NOMO-1 treated with dmso at 0.1 percent for 144 hours (cell line): ENCODE results near the gene KCNE2.

Experiments
- DNase-seq: peaks from one replicate; lab custom pipeline; 2025; ENCODE audit not compliant: unreplicated experiment; lab: John Stamatoyannopoulos, UW

KCNE2 gene

DNA sequence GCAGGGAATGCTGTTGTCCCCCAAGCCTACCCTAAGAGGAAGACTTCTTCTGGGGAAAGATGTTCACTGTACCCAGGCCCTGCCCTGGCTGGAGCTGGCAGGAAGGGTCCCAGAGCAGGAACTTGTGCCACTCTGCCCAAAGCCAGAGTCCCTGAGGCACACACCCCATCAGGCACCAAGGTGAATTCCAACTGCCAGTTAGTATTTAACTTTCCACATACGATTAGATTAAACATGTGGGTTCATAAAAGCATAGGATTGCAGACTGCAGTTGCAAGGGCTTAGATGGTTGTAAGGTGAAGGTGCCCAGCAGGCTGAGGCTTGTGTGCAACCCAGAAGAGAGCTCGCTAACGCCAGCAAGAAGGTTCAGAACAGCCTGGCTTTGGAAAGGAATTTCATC is at the start of gene KCNE2:
TSS of gene KCNE2 (plus strand) at position 274 of the 400 bp plus-strand sequence. CDS start 6,473 bp downstream, outside the sequence.
- no peak for DNase-seq

DNA sequence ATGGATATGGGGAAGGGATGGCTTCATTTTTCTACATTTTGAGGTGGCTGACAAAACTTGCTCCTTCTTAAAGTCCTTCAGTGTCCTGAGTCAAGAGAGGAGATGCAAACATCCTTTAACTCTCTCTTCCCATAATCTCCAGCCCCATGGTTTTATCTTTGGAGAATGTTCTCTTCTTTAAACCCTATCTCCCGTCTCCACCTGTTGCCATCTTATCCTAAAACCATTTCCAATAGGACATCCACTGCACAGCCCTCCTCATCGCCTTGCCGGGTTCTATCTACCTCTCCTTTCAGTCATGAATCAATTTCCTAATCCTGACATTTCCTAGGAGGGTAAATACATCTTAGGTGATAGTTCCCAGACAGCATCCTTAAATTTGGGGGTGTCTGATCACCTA is 44.2 kb upstream of the KCNE2 start:
- DNase-seq, result no peak

- no peak for DNase-seq
Measured at GRCh38 chr21:34320011-34320410, 43.8 kb upstream of the KCNE2 start.

GRCh38 chr21:34330055-34330454 is 33.8 kb upstream of the KCNE2 start:
- no peak for DNase-seq

DNA sequence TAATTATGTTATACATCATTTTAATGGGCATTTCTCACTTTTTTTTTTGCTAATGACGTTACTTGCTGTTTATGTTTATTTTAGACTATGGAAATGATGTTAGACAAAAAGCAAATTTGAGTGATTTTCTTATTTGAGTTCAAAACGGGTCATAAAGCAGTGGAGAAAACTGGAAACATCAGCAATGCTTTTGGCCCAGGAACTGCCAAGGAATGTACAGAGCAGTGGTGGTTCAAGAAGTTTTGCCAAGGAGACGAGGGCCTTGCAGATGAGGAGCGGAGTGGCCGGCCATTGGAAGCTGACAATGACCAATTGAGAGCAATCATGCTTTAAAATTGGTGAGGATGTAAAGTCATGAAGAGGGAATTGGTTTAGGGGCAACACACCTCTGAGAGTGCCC is 32.1 kb upstream of the KCNE2 start:
- DNase-seq, result no peak

DNA sequence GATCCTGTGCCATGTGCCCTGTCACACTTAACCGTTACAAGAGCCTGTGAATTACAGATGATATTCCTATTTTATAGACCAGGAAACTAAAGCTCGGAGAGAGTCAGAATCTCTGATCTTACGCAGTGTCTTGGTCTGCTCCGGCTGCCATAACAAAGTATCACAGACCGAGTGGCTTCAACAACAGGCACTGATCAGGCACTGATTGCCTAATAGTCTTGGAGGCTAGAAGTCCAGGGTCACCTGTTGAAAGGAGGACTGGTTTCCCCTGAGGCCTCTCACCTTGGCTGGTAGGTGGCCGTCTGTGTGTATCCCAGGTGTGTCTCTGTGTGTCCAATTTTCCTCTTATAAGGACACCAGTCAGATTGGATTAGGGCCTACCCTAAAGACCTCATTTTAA is 31.5 kb upstream of the KCNE2 start:
- DNase-seq, result no peak

- DNase-seq, result no peak
Measured at GRCh38 chr21:34333121-34333739, 30.6 kb upstream of the KCNE2 start.

DNA sequence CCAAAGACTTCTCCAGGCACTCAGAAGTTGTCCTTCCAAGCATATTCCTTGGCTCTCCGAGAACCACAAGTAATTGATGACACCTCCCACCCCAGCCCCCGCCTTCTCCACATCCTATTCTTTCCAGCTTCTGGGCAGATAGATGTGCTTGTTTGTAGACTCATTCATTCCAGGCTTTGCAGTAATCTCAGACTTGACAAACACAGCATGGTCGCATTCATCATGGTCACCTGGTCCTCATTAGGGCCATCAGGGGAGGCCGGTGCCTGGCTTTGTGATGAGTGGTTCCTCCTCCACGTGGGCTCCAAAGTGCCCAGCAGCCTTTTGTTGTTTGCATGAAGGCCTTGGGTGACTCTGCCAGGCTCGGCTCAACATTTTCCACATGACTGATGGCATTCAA is 28.5 kb upstream of the KCNE2 start:
- DNase-seq, result no peak

DNA sequence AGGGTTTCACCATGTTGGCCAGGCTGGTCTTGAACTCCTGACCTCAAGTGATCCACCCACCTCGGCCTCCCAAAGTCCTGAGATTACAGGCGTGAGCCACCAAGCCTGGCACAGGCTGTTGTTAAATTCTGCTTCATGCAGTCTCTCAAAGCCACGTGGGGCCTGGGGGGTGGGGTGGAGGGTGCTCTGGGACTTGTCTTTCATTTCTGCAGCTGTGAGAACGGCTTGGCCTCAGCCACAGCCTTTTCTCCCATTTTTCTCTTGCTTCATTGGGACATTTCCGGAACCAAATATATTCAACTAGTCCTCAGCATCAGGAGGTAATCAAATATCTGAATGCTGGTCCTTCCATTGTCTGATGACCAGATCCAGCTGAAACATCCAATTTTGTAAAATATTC is 27.6 kb upstream of the KCNE2 start:
- no peak for DNase-seq

GRCh38 chr21:34336756-34337391 is 26.9 kb upstream of the KCNE2 start:
- DNase-seq, result no peak

DNA sequence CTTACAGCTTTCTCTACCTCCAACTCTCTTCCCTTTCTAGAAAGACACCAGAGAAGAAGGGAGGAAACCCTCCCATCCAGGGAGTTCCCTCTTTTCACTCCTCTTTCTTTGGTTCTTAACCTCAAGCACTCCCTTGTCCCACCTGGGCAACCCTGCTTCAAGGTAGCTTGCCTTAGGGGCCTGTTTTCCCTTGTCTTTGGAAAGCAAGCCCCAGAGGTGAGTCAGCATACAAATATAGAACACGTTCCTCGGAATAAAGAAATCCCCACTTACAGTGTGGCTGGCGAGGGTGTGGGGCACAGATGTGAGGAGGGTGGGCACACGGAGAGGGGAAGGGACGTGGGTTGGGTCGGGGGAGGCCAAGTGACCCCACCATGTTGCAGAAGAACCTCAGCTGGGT is 26.1 kb upstream of the KCNE2 start:
- no peak for DNase-seq

DNA sequence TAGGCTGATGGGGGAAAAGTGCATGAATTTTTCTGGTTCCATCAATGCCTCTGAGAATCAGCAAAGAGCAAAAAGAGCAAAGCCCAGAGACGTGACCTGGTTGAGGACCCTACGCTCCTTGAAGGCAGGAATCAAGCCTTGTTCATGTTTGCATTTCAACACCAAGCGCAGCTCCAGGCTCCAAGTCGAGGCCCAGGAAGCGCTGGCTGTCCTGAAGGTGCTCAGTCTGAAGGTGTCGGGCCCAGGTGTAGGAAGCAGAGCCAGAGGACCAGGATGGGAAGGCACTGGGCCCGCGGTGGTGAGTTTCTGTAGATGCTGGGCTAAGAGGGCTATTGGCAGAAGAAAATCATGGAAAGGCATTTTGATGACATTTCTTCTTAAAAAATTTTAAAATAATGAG is 25.6 kb upstream of the KCNE2 start:
- no peak for DNase-seq

- no peak for DNase-seq
Measured at GRCh38 chr21:34340061-34340460, 23.7 kb upstream of the KCNE2 start.

- DNase-seq, result no peak
Measured at GRCh38 chr21:34342476-34342875, 21.3 kb upstream of the KCNE2 start.

- no peak for DNase-seq
Measured at GRCh38 chr21:34343347-34343746, 20.5 kb upstream of the KCNE2 start.

DNA sequence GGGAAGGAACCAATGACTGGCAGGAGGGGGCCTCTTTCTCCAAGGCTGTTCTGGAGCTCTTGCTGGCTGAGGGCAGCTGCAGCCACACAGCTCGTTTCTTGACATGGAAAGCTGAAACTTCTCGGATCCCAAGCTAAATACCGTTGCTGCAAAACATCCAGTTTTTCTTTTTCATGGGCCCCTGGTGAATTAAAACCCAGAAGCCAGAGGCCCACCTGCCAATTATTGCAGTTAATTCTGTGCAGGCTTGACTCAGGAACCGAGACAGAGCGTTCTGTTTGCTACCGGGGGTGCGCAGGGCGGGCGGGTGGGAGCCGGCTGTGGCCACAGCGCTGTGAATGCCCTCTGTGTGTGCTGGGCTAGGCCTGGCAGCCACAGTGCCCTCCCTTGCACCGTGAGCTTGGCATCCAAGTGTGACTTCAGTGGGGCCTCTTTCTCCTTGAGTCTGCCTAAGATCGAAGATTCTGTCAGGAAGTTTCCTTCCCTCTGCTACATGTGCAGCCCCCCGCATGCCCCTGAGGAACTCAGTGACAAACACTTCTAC is 19.9 kb upstream of the KCNE2 start:
- DNase-seq, result no peak

- DNase-seq, result no peak
Measured at GRCh38 chr21:34344584-34344983, 19.2 kb upstream of the KCNE2 start.

- DNase-seq, result no peak
Measured at GRCh38 chr21:34345091-34345871, 18.5 kb upstream of the KCNE2 start.

GRCh38 chr21:34345892-34346291 is 17.9 kb upstream of the KCNE2 start:
- DNase-seq, result no peak

GRCh38 chr21:34348890-34349519 is 14.8 kb upstream of the KCNE2 start:
- DNase-seq, result no peak

- DNase-seq, result peak; percentile 62
Measured at GRCh38 chr21:34351786-34352241, 12.0 kb upstream of the KCNE2 start.
